Osteoblast (primary cell): ENCODE data around the gene ZNF275. TPM values are rescaled to one million over a fixed set of nuclear protein-coding genes. Genes with fewer than 3 reads are reported as not detected.

Source experiments
- DNase-seq: peaks from one replicate; pipeline ENCODE4 v3.0.0; 2011; ENCODE audit warnings: low spot score, mixed read lengths; ENCODE audit not compliant: insufficient read length; ENCODE audit errors: missing footprints
- H2AFZ ChIP-seq: 2 replicates; pipeline ENCODE4 v1.6.0; 2011; ENCODE audit warnings: mild to moderate bottlenecking, low read length
- H3K27ac ChIP-seq: 2 replicates; pipeline ENCODE4 v1.5.1; 2011; ENCODE audit warnings: mild to moderate bottlenecking, low read depth, low read length, moderate library complexity
- H3K27me3 ChIP-seq: 2 replicates; pipeline ENCODE4 v1.6.0; 2012; ENCODE audit warnings: mild to moderate bottlenecking, control low read depth, inconsistent platforms, low read length, moderate library complexity; ENCODE audit not compliant: insufficient read depth
- H3K36me3 ChIP-seq: 2 replicates; pipeline ENCODE4 v1.5.1; 2011; ENCODE audit warnings: mild to moderate bottlenecking, low read length, control low read depth, moderate library complexity; ENCODE audit not compliant: insufficient read depth
- H3K4me1 ChIP-seq: 2 replicates; pipeline ENCODE4 v1.5.1; 2011; ENCODE audit warnings: mild to moderate bottlenecking, low read length, control low read depth, moderate library complexity; ENCODE audit not compliant: insufficient read depth
- H3K4me2 ChIP-seq: 2 replicates; pipeline ENCODE4 v1.6.0; 2011; ENCODE audit warnings: mild to moderate bottlenecking, low read length; ENCODE audit not compliant: insufficient read depth
- H3K4me3 ChIP-seq: fragments of 200-600 bp; sonication (generic); 3 replicates; pipeline ENCODE4 v1.5.1; 2012; ENCODE audit warnings: mild to moderate bottlenecking, low read length, inconsistent platforms; ENCODE audit not compliant: insufficient read depth
- H3K79me2 ChIP-seq: 2 replicates; pipeline ENCODE4 v1.6.0; 2012; ENCODE audit warnings: mild to moderate bottlenecking, low read length, control low read depth, inconsistent platforms; ENCODE audit not compliant: insufficient read depth
- H3K9me3 ChIP-seq: 2 replicates; pipeline ENCODE4 v1.5.1; 2011; ENCODE audit warnings: low read depth, low read length, control low read depth
- H4K20me1 ChIP-seq: 2 replicates; pipeline ENCODE4 v1.6.0; 2012; ENCODE audit warnings: mild to moderate bottlenecking, low read length, control low read depth; ENCODE audit not compliant: insufficient read depth
- total RNA-seq: library from RNA; depleted of rRNA; stranded (reverse); fragments of >200 nt; gene quantifications from 2 replicates; pipeline ENCODE4 v1.2.3, GENCODE V29; 2012
- TF ChIP-seq, protein P1 (sequence below): IDR thresholded peaks from 2 replicates; pipeline ENCODE4 v1.5.1; 2011; ENCODE audit warnings: mild to moderate bottlenecking, low read depth, low read length, moderate library complexity; ENCODE audit errors: extremely low read depth

Gene ZNF275
- total RNA-seq, 1 donor: 11.2 TPM

DNA sequence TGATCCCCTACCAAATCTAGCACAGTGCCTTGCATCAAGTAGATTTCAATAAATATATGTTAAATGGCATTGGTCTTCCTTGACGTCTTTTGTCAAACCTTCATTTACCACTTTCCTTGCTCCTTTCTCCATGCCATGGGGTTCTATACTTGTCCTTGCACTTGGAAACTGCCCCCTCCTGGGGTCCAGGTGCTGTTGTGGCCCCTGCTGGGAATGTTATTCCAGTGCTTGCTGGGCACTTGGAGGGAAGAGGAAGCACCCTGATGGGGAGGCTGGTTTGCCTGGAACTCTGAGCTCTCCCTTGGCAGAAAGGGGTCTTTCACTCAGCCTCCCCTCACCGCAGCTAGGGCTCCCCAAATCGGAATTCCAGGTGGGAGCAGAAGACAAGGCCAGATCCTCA lies 18.9 kb downstream of the ZNF275 start:
- no peaks in the 10 kb centered on the region for H3K4me1 ChIP-seq
- peaks cover under 1% of the 10 kb centered on the region for H3K9me3 ChIP-seq
- no peak overlapping the region for H3K4me2 ChIP-seq
- H3K36me3 ChIP-seq: peaks cover 15% of the 10 kb centered on the region
- H3K79me2 ChIP-seq: no peaks in the 10 kb centered on the region
- no peak overlapping the region for H3K4me3 ChIP-seq
- no peak for DNase-seq
- no peaks in the 10 kb centered on the region for H3K27me3 ChIP-seq
- TF ChIP-seq, protein P1, sequence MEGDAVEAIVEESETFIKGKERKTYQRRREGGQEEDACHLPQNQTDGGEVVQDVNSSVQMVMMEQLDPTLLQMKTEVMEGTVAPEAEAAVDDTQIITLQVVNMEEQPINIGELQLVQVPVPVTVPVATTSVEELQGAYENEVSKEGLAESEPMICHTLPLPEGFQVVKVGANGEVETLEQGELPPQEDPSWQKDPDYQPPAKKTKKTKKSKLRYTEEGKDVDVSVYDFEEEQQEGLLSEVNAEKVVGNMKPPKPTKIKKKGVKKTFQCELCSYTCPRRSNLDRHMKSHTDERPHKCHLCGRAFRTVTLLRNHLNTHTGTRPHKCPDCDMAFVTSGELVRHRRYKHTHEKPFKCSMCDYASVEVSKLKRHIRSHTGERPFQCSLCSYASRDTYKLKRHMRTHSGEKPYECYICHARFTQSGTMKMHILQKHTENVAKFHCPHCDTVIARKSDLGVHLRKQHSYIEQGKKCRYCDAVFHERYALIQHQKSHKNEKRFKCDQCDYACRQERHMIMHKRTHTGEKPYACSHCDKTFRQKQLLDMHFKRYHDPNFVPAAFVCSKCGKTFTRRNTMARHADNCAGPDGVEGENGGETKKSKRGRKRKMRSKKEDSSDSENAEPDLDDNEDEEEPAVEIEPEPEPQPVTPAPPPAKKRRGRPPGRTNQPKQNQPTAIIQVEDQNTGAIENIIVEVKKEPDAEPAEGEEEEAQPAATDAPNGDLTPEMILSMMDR: no peak
- H3K27ac ChIP-seq: no peak overlapping the region
- H4K20me1 ChIP-seq: no peaks in the 10 kb centered on the region
- no peak overlapping the region for H2AFZ ChIP-seq

DNA sequence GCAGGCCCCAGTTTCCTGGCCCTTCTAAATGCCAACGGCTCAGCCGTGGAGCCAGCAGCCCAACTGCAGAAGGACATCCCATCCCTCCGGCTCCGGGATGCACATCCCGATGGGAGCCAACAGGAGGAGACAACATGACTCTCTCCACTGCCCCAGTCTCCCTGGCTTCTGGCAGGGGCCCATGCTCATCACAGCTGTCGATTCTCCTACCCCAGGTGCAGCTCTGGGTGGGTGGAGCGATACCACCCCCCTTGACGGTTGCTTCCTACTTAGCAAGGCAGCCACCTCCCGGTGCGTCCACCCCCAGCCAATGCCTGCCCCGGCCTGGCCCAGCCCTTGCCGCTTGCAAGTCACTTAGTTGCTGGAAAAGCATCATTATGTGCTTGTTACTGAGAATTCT lies 19.5 kb downstream of the ZNF275 start:
- Histone ChIP-seq H3K4me2 (no peak overlapping the region), H3K27me3 (no peaks in the 10 kb centered on the region), H3K27ac (no peak overlapping the region), H2AFZ (no peak overlapping the region), H3K79me2 (no peaks in the 10 kb centered on the region), H3K36me3 (peaks cover 11% of the 10 kb centered on the region), H3K9me3 (peaks cover 2% of the 10 kb centered on the region), H3K4me3 (no peak overlapping the region), H3K4me1 (no peaks in the 10 kb centered on the region), H4K20me1 (no peaks in the 10 kb centered on the region)
- TF ChIP-seq, protein P1: peak; percentile 9
- DNase-seq: no peak

DNA sequence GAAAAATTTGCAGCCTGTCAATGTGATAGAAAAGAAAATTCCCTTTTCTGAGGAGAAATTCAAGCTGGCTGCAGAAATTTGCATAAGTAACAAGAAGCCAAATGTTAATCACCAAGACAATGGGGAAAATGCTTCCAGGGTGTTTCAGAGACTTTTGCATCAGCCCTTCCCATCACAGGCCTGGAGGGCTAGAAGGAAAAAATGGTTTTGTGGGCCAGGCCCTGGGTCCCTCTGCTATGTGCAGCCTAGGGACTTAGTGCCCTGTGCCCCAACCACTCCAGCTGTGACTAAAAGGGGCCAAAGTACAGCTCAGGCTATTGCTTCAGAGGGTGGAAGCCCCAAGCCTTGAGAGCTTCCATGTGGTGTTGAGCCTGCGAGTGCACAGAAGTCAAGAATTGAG lies 23.9 kb downstream of the ZNF275 start:
- no peak for DNase-seq
- no peak overlapping the region for H3K4me2 ChIP-seq
- H3K9me3 ChIP-seq: peaks cover 2% of the 10 kb centered on the region
- H3K4me3 ChIP-seq: no peak overlapping the region
- no peaks in the 10 kb centered on the region for H4K20me1 ChIP-seq
- no peaks in the 10 kb centered on the region for H3K4me1 ChIP-seq
- no peak overlapping the region for H2AFZ ChIP-seq
- no peak overlapping the region for H3K27ac ChIP-seq
- H3K27me3 ChIP-seq: no peaks in the 10 kb centered on the region
- TF ChIP-seq, protein P1: no peak
- no peaks in the 10 kb centered on the region for H3K79me2 ChIP-seq
- no peaks in the 10 kb centered on the region for H3K36me3 ChIP-seq

DNA sequence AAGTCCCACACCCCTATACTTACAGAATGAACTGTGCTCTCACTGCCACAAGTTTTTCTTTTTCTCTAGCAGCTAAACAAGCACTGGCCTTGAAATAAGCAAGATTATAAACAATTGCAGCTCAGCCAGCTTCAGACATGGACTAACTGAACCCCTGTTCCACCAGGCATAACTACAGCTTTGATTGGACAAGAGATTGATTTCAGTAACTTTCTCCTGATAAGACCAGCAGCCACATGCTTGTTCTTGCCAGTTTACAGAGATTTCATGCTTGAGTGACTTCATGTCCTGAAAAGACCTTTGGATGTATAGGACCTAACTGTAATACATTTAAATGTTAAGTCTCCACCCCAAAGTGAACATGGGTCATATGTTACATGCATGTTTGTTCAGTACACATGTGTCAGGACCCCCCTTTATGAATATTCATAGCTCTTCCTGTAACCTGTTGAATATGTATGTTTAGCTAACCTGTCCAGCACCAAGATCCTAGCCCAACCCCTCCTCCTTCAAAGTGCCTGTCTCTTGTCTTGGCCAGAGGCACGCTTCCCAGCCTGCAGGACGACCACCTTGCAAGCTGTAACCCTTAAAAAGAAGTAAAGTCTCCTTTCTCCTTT lies 27.9 kb downstream of the ZNF275 start:
- TF ChIP-seq, protein P1: no peak
- H3K27ac ChIP-seq: no peak overlapping the region

More for the DNA sequence above, 27.9 kb downstream of the ZNF275 start:
- Histone ChIP-seq H3K4me2 (no peak overlapping the region), H3K9me3 (peaks cover 2% of the 10 kb centered on the region), H3K27me3 (peaks cover 3% of the 10 kb centered on the region), H3K4me3 (no peak overlapping the region), H2AFZ (no peak overlapping the region), H3K36me3 (no peaks in the 10 kb centered on the region), H4K20me1 (no peaks in the 10 kb centered on the region), H3K4me1 (no peaks in the 10 kb centered on the region), H3K79me2 (no peaks in the 10 kb centered on the region)
- DNase-seq: no peak
